ENCODE data around the gene JMY.

Gene JMY

GRCh38 chr5:79287380-79287779 is 51.4 kb downstream of the JMY start:
- peaks cover 12% of the 10 kb centered on the region in 2 experiments for H3K36me3 ChIP-seq (ENCODE audit: control insufficient read depth in 2 of 2, insufficient read depth in 1 of 2, low read length in 2 of 2)
- POLR2A ChIA-PET, result no interaction called here
- CTCF ChIA-PET, result interaction anchor here (0.5 to 0.9 kb wide), 3 partner anchors 16 to 262 kb away, joined by 3 to 9 read pairs (median 5); no protein-coding TSS in a partner anchor

DNA sequence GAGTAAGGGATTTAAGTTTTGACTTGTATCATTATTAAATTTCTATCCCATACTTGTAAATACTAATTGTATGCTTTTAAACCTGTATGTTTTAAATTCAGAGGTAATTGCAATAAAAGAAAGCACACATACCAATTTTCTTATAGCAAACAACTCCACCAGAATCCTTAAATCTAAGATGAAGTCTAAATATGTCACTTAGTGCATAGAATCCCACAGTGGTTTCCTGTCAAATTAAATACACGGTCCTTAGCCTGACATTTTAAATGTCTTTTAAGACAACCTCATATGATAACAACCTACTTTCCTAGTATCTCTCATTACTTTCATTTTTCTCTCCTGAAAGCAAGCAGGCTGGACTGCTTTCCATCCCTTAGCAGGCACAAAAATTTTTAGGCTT is 52.0 kb downstream of the JMY start:
- POLR2A ChIA-PET, result no interaction called here
- Histone ChIP-seq H3K4me1 (ENCODE audit: control insufficient read depth, insufficient read depth, low read length) (no peaks in the 10 kb centered on the region), H3K36me3 (ENCODE audit: control insufficient read depth in 2 of 2, insufficient read depth in 1 of 2, low read length in 2 of 2) (peaks cover 12% of the 10 kb centered on the region in 2 experiments), H3K4me3 (ENCODE audit: low read depth, low read length) (no peak overlapping the region), H3K9me3 (ENCODE audit: control insufficient read depth, insufficient read depth, low read depth, low read length) (no peaks in the 10 kb centered on the region), H3K27ac (ENCODE audit: extremely low read depth, low read depth, low read length) (no peak overlapping the region)
- CTCF ChIA-PET, result interaction anchor here (0.6 kb wide), 1 partner anchor 87 kb away, joined by 3 read pairs; no protein-coding TSS in a partner anchor
- TF ChIP-seq KLF8 (tag by site-specific recombination; IDR thresholded peaks at IDR 0.05) (no peak), ZBTB8A (tag by site-specific recombination; IDR thresholded peaks at IDR 0.05) (no peak), ZNF830 (tag by site-specific recombination; IDR thresholded peaks at IDR 0.05; ENCODE audit: low read depth) (no peak), ZNF654 (tag by site-specific recombination; IDR thresholded peaks at IDR 0.05; ENCODE audit: low read depth) (no peak), MYNN (tag by site-specific recombination; IDR thresholded peaks at IDR 0.05; ENCODE audit: borderline replicate concordance) (no peak), ZNF311 (tag by site-specific recombination; IDR thresholded peaks at IDR 0.05; ENCODE audit: borderline replicate concordance) (no peak), ZNF16 (tag by site-specific recombination; IDR thresholded peaks at IDR 0.05; ENCODE audit: low read depth) (no peak), ZNF114 (tag by site-specific recombination; IDR thresholded peaks at IDR 0.05) (no peak)
- TF ChIP-seq, protein P1, sequence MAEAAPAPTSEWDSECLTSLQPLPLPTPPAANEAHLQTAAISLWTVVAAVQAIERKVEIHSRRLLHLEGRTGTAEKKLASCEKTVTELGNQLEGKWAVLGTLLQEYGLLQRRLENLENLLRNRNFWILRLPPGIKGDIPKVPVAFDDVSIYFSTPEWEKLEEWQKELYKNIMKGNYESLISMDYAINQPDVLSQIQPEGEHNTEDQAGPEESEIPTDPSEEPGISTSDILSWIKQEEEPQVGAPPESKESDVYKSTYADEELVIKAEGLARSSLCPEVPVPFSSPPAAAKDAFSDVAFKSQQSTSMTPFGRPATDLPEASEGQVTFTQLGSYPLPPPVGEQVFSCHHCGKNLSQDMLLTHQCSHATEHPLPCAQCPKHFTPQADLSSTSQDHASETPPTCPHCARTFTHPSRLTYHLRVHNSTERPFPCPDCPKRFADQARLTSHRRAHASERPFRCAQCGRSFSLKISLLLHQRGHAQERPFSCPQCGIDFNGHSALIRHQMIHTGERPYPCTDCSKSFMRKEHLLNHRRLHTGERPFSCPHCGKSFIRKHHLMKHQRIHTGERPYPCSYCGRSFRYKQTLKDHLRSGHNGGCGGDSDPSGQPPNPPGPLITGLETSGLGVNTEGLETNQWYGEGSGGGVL (tag by site-specific recombination; IDR thresholded peaks at IDR 0.05), result no peak

More at GRCh38 chr5:79287380-79287779, 51.4 kb downstream of the JMY start:
- Histone ChIP-seq H3K4me3 (ENCODE audit: low read depth, low read length) (no peak overlapping the region), H3K27ac (ENCODE audit: extremely low read depth, low read depth, low read length) (no peak overlapping the region), H3K4me1 (ENCODE audit: control insufficient read depth, insufficient read depth, low read length) (no peaks in the 10 kb centered on the region), H3K9me3 (ENCODE audit: control insufficient read depth, insufficient read depth, low read depth, low read length) (no peaks in the 10 kb centered on the region)
- no peak for TF ChIP-seq TCF7L2 (IDR thresholded peaks at IDR 0.05; ENCODE audit: borderline replicate concordance, low read depth, low read length)
- peak; percentile 79 for TF ChIP-seq ZNF121 (tag by site-specific recombination; IDR thresholded peaks at IDR 0.05)
- TF ChIP-seq HOXC10 (CRISPR knock-in tag; IDR thresholded peaks at IDR 0.05), result no peak

DNA sequence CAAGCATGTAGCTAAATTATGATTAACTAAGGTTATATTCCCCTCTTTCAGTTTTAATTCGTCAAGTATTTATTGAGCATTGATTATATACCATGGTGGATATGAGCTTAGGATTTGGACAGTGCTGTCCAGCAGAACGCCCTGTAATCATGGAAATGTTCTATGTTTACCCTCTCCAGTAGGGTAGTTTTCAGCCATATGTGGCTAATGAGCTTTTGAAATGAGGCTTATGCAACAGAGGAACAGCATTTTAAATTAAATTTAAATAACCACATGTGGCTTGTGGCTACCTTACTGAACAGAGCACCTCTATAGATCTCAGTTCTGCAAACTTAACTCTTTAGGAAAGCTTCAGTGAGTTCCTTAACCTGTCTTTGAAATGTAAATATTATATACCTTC is 59.1 kb downstream of the JMY start:
- no peak overlapping the region for H3K4me3 ChIP-seq (ENCODE audit: low read depth, low read length)
- CTCF ChIA-PET, result interaction anchor here (0.6 to 1.2 kb wide), 3 partner anchors 9 to 297 kb away, joined by 3 to 6 read pairs (median 3); no protein-coding TSS in a partner anchor

More for the DNA sequence above, 59.1 kb downstream of the JMY start:
- POLR2A ChIA-PET, result no interaction called here
- Histone ChIP-seq H3K27ac (ENCODE audit: extremely low read depth, low read depth, low read length) (no peak overlapping the region), H3K36me3 (ENCODE audit: control insufficient read depth in 2 of 2, insufficient read depth in 1 of 2, low read length in 2 of 2) (peaks cover 11 to 17% of the 10 kb centered on the region in 2 experiments; a peak in 2 of 3 replicates), H3K9me3 (ENCODE audit: control insufficient read depth, insufficient read depth, low read depth, low read length) (no peaks in the 10 kb centered on the region), H3K4me1 (ENCODE audit: control insufficient read depth, insufficient read depth, low read length) (peaks cover 6% of the 10 kb centered on the region)
- TF ChIP-seq ZNF23 (tag by site-specific recombination; IDR thresholded peaks at IDR 0.05; ENCODE audit: borderline replicate concordance), result no peak
- TF ChIP-seq REST (tag by site-specific recombination; IDR thresholded peaks at IDR 0.05), result peak; percentile 29; the same call in 1 of the 2 replicates
- no peak for TF ChIP-seq ZNF571 (tag by site-specific recombination; IDR thresholded peaks at IDR 0.05)
